Measurements from ENCODE around the gene HM13. TPM values are rescaled to one million over a fixed set of nuclear protein-coding genes. Genes with fewer than 3 reads are reported as not detected.

The HM13 gene
- total and polyA plus RNA-seq, 2 of the 13 experiments (the other 11 are each of a cell fraction or from before 2014, with no cell fraction given): 118 to 243 TPM

DNA sequence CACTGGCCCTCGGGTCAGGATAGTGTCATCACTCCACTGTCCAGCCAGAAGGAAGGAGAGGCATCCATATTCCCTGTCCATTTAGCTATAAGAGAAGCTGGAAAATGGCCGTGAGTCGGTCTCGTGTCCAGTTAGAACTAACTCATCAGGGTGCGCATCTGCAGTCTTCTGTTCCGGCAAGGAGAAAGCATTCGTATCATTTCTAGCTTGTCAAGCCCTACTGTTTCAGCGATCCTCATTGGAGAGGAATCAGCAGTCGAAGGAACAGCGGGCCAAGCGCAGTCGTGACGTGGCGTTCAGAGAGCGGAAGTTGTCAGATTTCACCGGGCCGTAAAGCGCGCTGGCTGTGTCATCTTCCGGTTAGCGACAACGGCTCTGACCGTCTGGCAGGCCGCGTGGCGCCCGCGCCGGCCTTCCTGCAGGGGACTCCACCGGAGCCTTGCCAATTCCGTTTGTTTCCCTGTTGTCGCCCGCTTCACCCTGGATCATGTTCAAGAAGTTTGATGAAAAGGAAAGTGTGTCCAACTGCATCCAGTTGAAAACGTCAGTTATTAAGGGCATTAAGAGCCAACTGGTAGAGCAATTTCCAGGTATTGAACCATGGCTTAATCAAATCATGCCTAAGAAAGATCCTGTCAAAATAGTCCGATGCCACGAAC lies 32.9 kb downstream of the HM13 start (continued):
- TF ChIP-seq JUND (CRISPR knock-in tag; IDR thresholded peaks at IDR 0.05) (peak; percentile 73; the same call in 1 of the 2 replicates), ATF7-NPFF (CRISPR knock-in tag; IDR thresholded peaks at IDR 0.05; ENCODE audit: low read depth) (peak; percentile 88), GPN1 (CRISPR knock-in tag; IDR thresholded peaks at IDR 0.05; ENCODE audit: borderline replicate concordance) (no peak), HHEX (CRISPR knock-in tag; IDR thresholded peaks at IDR 0.05) (no peak), NR1H2 (CRISPR knock-in tag; IDR thresholded peaks at IDR 0.05; ENCODE audit: borderline replicate concordance, low read depth) (no peak), THYN1 (CRISPR knock-in tag; IDR thresholded peaks at IDR 0.05; ENCODE audit: borderline replicate concordance, low read depth) (no peak), ZNF232 (CRISPR knock-in tag; IDR thresholded peaks at IDR 0.05; ENCODE audit: borderline replicate concordance) (peak; percentile 81; the same call in 1 of the 2 replicates), ZNF788 (CRISPR knock-in tag; IDR thresholded peaks at IDR 0.05; ENCODE audit: borderline replicate concordance) (peak; percentile 90), SATB2 (CRISPR knock-in tag; IDR thresholded peaks at IDR 0.05) (0 out of 2 replicates have a peak, but pooled peaks have one; percentile 83), RBM22 (optimal IDR thresholded peaks at IDR 0.05; ENCODE audit: low read length) (peak; percentile 98), ZNF629 (CRISPR knock-in tag; conservative IDR thresholded peaks at IDR 0.05) (no peak; the same call in 1 of the 2 replicates), NR2C2 (CRISPR knock-in tag; IDR thresholded peaks at IDR 0.05; ENCODE audit: borderline replicate concordance) (peak; percentile 76), SRF (IDR thresholded peaks at IDR 0.05; ENCODE audit: low read depth, low read length) (no peak)
- TF ChIP-seq, protein P1, sequence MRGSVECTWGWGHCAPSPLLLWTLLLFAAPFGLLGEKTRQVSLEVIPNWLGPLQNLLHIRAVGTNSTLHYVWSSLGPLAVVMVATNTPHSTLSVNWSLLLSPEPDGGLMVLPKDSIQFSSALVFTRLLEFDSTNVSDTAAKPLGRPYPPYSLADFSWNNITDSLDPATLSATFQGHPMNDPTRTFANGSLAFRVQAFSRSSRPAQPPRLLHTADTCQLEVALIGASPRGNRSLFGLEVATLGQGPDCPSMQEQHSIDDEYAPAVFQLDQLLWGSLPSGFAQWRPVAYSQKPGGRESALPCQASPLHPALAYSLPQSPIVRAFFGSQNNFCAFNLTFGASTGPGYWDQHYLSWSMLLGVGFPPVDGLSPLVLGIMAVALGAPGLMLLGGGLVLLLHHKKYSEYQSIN (CRISPR knock-in tag; IDR thresholded peaks at IDR 0.05; ENCODE audit: borderline replicate concordance): no peak
- TF ChIP-seq, protein P2, sequence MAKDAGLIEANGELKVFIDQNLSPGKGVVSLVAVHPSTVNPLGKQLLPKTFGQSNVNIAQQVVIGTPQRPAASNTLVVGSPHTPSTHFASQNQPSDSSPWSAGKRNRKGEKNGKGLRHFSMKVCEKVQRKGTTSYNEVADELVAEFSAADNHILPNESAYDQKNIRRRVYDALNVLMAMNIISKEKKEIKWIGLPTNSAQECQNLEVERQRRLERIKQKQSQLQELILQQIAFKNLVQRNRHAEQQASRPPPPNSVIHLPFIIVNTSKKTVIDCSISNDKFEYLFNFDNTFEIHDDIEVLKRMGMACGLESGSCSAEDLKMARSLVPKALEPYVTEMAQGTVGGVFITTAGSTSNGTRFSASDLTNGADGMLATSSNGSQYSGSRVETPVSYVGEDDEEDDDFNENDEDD (CRISPR knock-in tag; IDR thresholded peaks at IDR 0.05; ENCODE audit: borderline replicate concordance): peak; percentile 65; the same call in 1 of the 2 replicates
- TF ChIP-seq, protein P3, sequence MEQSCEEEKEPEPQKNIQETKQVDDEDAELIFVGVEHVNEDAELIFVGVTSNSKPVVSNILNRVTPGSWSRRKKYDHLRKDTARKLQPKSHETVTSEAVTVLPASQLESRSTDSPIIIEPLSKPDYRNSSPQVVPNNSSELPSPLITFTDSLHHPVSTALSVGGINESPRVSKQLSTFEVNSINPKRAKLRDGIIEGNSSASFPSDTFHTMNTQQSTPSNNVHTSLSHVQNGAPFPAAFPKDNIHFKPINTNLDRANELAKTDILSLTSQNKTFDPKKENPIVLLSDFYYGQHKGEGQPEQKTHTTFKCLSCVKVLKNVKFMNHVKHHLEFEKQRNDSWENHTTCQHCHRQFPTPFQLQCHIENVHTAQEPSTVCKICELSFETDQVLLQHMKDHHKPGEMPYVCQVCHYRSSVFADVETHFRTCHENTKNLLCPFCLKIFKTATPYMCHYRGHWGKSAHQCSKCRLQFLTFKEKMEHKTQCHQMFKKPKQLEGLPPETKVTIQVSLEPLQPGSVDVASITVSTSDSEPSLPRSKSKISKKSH (CRISPR knock-in tag; IDR thresholded peaks at IDR 0.05; ENCODE audit: borderline replicate concordance): no peak; the same call in 1 of the 2 replicates
- TF ChIP-seq, protein P4, sequence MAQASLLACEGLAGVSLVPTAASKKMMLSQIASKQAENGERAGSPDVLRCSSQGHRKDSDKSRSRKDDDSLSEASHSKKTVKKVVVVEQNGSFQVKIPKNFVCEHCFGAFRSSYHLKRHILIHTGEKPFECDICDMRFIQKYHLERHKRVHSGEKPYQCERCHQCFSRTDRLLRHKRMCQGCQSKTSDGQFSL (CRISPR knock-in tag; IDR thresholded peaks at IDR 0.05): no peak
- TF ChIP-seq, protein P5, sequence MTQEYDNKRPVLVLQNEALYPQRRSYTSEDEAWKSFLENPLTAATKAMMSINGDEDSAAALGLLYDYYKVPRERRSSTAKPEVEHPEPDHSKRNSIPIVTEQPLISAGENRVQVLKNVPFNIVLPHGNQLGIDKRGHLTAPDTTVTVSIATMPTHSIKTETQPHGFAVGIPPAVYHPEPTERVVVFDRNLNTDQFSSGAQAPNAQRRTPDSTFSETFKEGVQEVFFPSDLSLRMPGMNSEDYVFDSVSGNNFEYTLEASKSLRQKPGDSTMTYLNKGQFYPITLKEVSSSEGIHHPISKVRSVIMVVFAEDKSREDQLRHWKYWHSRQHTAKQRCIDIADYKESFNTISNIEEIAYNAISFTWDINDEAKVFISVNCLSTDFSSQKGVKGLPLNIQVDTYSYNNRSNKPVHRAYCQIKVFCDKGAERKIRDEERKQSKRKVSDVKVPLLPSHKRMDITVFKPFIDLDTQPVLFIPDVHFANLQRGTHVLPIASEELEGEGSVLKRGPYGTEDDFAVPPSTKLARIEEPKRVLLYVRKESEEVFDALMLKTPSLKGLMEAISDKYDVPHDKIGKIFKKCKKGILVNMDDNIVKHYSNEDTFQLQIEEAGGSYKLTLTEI (CRISPR knock-in tag; conservative IDR thresholded peaks at IDR 0.05): no peak
- TF ChIP-seq, protein P6, sequence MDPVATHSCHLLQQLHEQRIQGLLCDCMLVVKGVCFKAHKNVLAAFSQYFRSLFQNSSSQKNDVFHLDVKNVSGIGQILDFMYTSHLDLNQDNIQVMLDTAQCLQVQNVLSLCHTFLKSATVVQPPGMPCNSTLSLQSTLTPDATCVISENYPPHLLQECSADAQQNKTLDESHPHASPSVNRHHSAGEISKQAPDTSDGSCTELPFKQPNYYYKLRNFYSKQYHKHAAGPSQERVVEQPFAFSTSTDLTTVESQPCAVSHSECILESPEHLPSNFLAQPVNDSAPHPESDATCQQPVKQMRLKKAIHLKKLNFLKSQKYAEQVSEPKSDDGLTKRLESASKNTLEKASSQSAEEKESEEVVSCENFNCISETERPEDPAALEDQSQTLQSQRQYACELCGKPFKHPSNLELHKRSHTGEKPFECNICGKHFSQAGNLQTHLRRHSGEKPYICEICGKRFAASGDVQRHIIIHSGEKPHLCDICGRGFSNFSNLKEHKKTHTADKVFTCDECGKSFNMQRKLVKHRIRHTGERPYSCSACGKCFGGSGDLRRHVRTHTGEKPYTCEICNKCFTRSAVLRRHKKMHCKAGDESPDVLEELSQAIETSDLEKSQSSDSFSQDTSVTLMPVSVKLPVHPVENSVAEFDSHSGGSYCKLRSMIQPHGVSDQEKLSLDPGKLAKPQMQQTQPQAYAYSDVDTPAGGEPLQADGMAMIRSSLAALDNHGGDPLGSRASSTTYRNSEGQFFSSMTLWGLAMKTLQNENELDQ (CRISPR knock-in tag; IDR thresholded peaks at IDR 0.05; ENCODE audit: borderline replicate concordance): no peak
- TF ChIP-seq, protein P7, sequence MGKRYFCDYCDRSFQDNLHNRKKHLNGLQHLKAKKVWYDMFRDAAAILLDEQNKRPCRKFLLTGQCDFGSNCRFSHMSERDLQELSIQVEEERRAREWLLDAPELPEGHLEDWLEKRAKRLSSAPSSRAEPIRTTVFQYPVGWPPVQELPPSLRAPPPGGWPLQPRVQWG (CRISPR knock-in tag; IDR thresholded peaks at IDR 0.05; ENCODE audit: borderline replicate concordance, low read depth): no peak

Measured in HepG2 (cell line).